GM23338 (cell line): ENCODE measurements around the gene PQBP1.

Experiments used
- CREB1 ChIP-seq: fragments of 250-450 bp; sonication (Bioruptor Pico); IDR thresholded peaks from 2 replicates; pipeline ENCODE4 v1.5.0; 2020; ENCODE audit warnings: low read depth, mild to moderate bottlenecking, moderate library complexity
- EZH2 ChIP-seq: fragments of 200-600 bp; sonication (generic); IDR thresholded peaks from one replicate; pipeline ENCODE4 v1.8.0; 2017; ENCODE audit warnings: antibody characterized with exemption, mild to moderate bottlenecking, low read depth; ENCODE audit not compliant: unreplicated experiment
- EZH2phosphoT487 ChIP-seq: fragments of 200-600 bp; sonication (generic); IDR thresholded peaks from one replicate; pipeline ENCODE4 v1.8.1; 2018; ENCODE audit warnings: antibody characterized with exemption; ENCODE audit not compliant: unreplicated experiment
- JUNB ChIP-seq: IDR thresholded peaks from one replicate; pipeline ENCODE4 v1.6.1; 2016; ENCODE audit warnings: antibody characterized with exemption; ENCODE audit not compliant: unreplicated experiment
- NANOG ChIP-seq: IDR thresholded peaks from 2 replicates; pipeline ENCODE4 v1.6.1; 2016; ENCODE audit warnings: antibody characterized with exemption, borderline replicate concordance
- POLR2AphosphoS5 ChIP-seq: IDR thresholded peaks from 2 replicates; pipeline ENCODE4 v1.6.1; 2016; ENCODE audit warnings: antibody characterized with exemption, low read depth
- STAT1 ChIP-seq: IDR thresholded peaks from one replicate; pipeline ENCODE4 v1.6.1; 2016; ENCODE audit warnings: antibody characterized with exemption; ENCODE audit not compliant: unreplicated experiment
- ZNF114 ChIP-seq: fragments of 250-450 bp; sonication (Bioruptor Pico); IDR thresholded peaks from 2 replicates; pipeline ENCODE4 v1.5.0; 2020; ENCODE audit warnings: mild to moderate bottlenecking, moderate library complexity
- ZNF331 ChIP-seq: fragments of 250-450 bp; sonication (Bioruptor Pico); IDR thresholded peaks from 2 replicates; pipeline ENCODE4 v1.5.0; 2020; ENCODE audit warnings: low read depth, mild to moderate bottlenecking, moderate library complexity
- TF ChIP-seq, protein P1 (sequence below), 2 experiments: fragments of 200-600 bp in 1 of 2; sonication (generic) in 1 of 2; conservative IDR thresholded peaks; 2 replicates each; pipeline versions ENCODE4 v1.5.1 to v1.6.1; 2016 to 2017; ENCODE audit warnings: antibody characterized with exemption in 2 of 2, low read depth in 2 of 2, mild to moderate bottlenecking in 2 of 2, moderate library complexity in 1 of 2
- TF ChIP-seq, protein P2 (sequence below): IDR thresholded peaks from 2 replicates; pipeline ENCODE4 v1.6.1; 2016; ENCODE audit warnings: antibody characterized with exemption
- TF ChIP-seq, protein P3 (sequence below): IDR thresholded peaks from one replicate; pipeline ENCODE4 v1.6.1; 2018; ENCODE audit warnings: antibody characterized with exemption; ENCODE audit not compliant: unreplicated experiment

DNA sequence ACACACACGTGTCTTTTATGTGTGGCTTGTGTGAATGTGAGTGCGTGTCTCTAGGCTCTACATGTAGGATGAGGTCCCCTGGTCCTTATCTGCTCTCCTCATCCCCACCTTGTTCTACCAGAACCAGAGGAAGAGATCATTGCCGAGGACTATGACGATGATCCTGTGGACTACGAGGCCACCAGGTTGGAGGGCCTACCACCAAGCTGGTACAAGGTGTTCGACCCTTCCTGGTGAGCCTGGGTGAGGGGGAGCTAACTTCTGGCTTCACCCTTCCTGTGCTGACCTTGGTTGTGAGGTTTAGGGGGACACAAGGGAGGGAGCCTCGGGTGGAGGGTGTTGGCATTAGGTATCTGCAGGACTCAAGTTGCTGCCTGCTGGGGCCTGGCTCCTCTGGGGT is 3.3 kb downstream of the PQBP1 start:
- TF ChIP-seq, protein P1, sequence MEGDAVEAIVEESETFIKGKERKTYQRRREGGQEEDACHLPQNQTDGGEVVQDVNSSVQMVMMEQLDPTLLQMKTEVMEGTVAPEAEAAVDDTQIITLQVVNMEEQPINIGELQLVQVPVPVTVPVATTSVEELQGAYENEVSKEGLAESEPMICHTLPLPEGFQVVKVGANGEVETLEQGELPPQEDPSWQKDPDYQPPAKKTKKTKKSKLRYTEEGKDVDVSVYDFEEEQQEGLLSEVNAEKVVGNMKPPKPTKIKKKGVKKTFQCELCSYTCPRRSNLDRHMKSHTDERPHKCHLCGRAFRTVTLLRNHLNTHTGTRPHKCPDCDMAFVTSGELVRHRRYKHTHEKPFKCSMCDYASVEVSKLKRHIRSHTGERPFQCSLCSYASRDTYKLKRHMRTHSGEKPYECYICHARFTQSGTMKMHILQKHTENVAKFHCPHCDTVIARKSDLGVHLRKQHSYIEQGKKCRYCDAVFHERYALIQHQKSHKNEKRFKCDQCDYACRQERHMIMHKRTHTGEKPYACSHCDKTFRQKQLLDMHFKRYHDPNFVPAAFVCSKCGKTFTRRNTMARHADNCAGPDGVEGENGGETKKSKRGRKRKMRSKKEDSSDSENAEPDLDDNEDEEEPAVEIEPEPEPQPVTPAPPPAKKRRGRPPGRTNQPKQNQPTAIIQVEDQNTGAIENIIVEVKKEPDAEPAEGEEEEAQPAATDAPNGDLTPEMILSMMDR (conservative IDR thresholded peaks at IDR 0.05; ENCODE audit: low read depth in 2 of 2) = no peak
- TF ChIP-seq ZNF331 = no peak
- TF ChIP-seq, protein P2, sequence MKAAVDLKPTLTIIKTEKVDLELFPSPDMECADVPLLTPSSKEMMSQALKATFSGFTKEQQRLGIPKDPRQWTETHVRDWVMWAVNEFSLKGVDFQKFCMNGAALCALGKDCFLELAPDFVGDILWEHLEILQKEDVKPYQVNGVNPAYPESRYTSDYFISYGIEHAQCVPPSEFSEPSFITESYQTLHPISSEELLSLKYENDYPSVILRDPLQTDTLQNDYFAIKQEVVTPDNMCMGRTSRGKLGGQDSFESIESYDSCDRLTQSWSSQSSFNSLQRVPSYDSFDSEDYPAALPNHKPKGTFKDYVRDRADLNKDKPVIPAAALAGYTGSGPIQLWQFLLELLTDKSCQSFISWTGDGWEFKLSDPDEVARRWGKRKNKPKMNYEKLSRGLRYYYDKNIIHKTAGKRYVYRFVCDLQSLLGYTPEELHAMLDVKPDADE = no peak
- no peak for TF ChIP-seq EZH2
- TF ChIP-seq POLR2AphosphoS5 = no peak
- no peak for TF ChIP-seq NANOG
- TF ChIP-seq EZH2phosphoT487 = no peak
- TF ChIP-seq, protein P3, sequence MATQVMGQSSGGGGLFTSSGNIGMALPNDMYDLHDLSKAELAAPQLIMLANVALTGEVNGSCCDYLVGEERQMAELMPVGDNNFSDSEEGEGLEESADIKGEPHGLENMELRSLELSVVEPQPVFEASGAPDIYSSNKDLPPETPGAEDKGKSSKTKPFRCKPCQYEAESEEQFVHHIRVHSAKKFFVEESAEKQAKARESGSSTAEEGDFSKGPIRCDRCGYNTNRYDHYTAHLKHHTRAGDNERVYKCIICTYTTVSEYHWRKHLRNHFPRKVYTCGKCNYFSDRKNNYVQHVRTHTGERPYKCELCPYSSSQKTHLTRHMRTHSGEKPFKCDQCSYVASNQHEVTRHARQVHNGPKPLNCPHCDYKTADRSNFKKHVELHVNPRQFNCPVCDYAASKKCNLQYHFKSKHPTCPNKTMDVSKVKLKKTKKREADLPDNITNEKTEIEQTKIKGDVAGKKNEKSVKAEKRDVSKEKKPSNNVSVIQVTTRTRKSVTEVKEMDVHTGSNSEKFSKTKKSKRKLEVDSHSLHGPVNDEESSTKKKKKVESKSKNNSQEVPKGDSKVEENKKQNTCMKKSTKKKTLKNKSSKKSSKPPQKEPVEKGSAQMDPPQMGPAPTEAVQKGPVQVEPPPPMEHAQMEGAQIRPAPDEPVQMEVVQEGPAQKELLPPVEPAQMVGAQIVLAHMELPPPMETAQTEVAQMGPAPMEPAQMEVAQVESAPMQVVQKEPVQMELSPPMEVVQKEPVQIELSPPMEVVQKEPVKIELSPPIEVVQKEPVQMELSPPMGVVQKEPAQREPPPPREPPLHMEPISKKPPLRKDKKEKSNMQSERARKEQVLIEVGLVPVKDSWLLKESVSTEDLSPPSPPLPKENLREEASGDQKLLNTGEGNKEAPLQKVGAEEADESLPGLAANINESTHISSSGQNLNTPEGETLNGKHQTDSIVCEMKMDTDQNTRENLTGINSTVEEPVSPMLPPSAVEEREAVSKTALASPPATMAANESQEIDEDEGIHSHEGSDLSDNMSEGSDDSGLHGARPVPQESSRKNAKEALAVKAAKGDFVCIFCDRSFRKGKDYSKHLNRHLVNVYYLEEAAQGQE = no peak
- no peak for TF ChIP-seq CREB1 (CRISPR knock-in tag)
- no peak for TF ChIP-seq ZNF114 (CRISPR knock-in tag)
- TF ChIP-seq JUNB = no peak
- no peak for TF ChIP-seq STAT1
